DOHH2 (cell line): ENCODE results near the gene IRX4.

Experiments
- CTCF ChIP-seq: fragments of 200-600 bp; sonication (generic); IDR thresholded peaks from one replicate; pipeline ENCODE4 v1.5.1; 2014; ENCODE audit warnings: antibody characterized with exemption, mild to moderate bottlenecking, low read depth, low read length; ENCODE audit not compliant: poor library complexity, severe bottlenecking
- EZH2phosphoT487 ChIP-seq: fragments of 200-600 bp; sonication (generic); IDR thresholded peaks from 2 replicates; pipeline ENCODE4 v1.6.1; 2017; ENCODE audit warnings: borderline replicate concordance, mild to moderate bottlenecking, antibody characterized with exemption, low read length, moderate library complexity, mixed read lengths

- no peak for TF ChIP-seq CTCF
- TF ChIP-seq EZH2phosphoT487, result no peak
Measured at GRCh38 chr5:1916041-1917001, 33.6 kb upstream of the IRX4 start.
